ENCODE results near the gene SMCO4. TPM values are rescaled to one million over a fixed set of nuclear protein-coding genes. Genes with fewer than 3 reads are reported as not detected.

The SMCO4 gene
- total and polyA plus RNA-seq, 2 of the 8 experiments (the other 6 are each of a cell fraction or from before 2014, with no cell fraction given), result 33.2 to 53.9 TPM

GRCh38 chr11:93570759-93571413 is 27.7 kb upstream of the SMCO4 start:
- peaks cover 0 to 3% (median 0%) of the 10 kb centered on the region in 4 experiments; a peak in 2 of 7 replicates for H3K4me1 ChIP-seq (replicated peaks in 1 of 4; ENCODE audit: control insufficient read depth in 3 of 4, insufficient read depth in 4 of 4, low read length in 3 of 4)
- no peak overlapping the region for H4K5ac ChIP-seq (ENCODE audit: insufficient read length, low read depth, low read length)
- H4K91ac ChIP-seq (replicated peaks; ENCODE audit: insufficient read length, low read length), result no peak overlapping the region
- FAIRE-seq, result no peak
- WGBS, 2 experiments (ENCODE audit: extremely low coverage in 1 of 2, insufficient coverage in 1 of 2, insufficient read length in 1 of 2, insufficient replicate concordance in 2 of 2, low coverage in 1 of 2, low lambda C conversion rate in 2 of 2, missing lambda C conversion rate in 1 of 2), result 83% methylated on average over 5 of the region's 5 CpGs; no CpG with 5 or more reads in 1 of the 2 experiments
- H2AFZ ChIP-seq (ENCODE audit: low read length), result 0 out of 2 replicates have a peak overlapping the region, but pooled peaks have one; percentile 58
- no peak overlapping the region for H2BK5ac ChIP-seq (ENCODE audit: low read depth, low read length)
- H3K4me2 ChIP-seq (ENCODE audit: insufficient read depth in 1 of 2, low read depth in 2 of 2, low read length in 2 of 2), result no peak overlapping the region
- no peaks in the 10 kb centered on the region for H3K27me3 ChIP-seq (replicated peaks in 1 of 4; ENCODE audit: control insufficient read depth in 3 of 4, extremely low read depth in 1 of 4, insufficient read depth in 3 of 4, low read length in 3 of 4)
- no peaks in the 10 kb centered on the region for H3K23me2 ChIP-seq (ENCODE audit: low read depth, low read length)
- no peak overlapping the region for H2BK120ac ChIP-seq (replicated peaks; ENCODE audit: low read depth, low read length)
- no peak overlapping the region for H4K8ac ChIP-seq (ENCODE audit: extremely low read depth, insufficient read depth, low read length)
- no peak overlapping the region for H2BK12ac ChIP-seq (ENCODE audit: low read depth, low read length)
- no peak overlapping the region for H3K18ac ChIP-seq (ENCODE audit: extremely low read depth, low read length)
- 0 out of 2 replicates have a peak, but pooled peaks have one; percentile 18 for TF ChIP-seq E2F6 (IDR thresholded peaks at IDR 0.05)
- TF ChIP-seq JUN (IDR thresholded peaks at IDR 0.05; ENCODE audit: low read depth, low read length), result no peak
- no peaks in the 10 kb centered on the region for H3K9me3 ChIP-seq (ENCODE audit: insufficient read depth in 2 of 2, low read depth in 1 of 2, low read length in 1 of 2)
- H4K20me1 ChIP-seq (replicated peaks in 1 of 2; ENCODE audit: control insufficient read depth in 1 of 2, insufficient read depth in 2 of 2, low read length in 2 of 2), result no peaks in the 10 kb centered on the region
- no peak overlapping the region for H3K4me3 ChIP-seq (ENCODE audit: extremely low read depth in 1 of 4, insufficient read depth in 2 of 4, low read depth in 3 of 4, low read length in 4 of 4)
- H2BK15ac ChIP-seq (ENCODE audit: low read length), result no peak overlapping the region
- H3K79me2 ChIP-seq (ENCODE audit: control insufficient read depth in 1 of 2, insufficient read depth in 2 of 2, low read length in 2 of 2), result no peaks in the 10 kb centered on the region
- H3K36me3 ChIP-seq (ENCODE audit: control insufficient read depth in 2 of 4, insufficient read depth in 4 of 4, low read length in 3 of 4), result no peaks in the 10 kb centered on the region
- H2AK5ac ChIP-seq (ENCODE audit: low read depth, low read length), result no peak overlapping the region
- POLR2A ChIA-PET (ENCODE audit: partially characterized antibody), result interaction anchor here (0.7 kb wide), 1 partner anchor 297 kb away, joined by 3 read pairs; no protein-coding TSS in a partner anchor
- H3K79me1 ChIP-seq (ENCODE audit: low read depth, low read length), result no peaks in the 10 kb centered on the region
- H3K9ac ChIP-seq (replicated peaks in 1 of 4; ENCODE audit: extremely low read depth in 1 of 4, low read depth in 3 of 4, low read length in 3 of 4), result no peak overlapping the region
- H3K27ac ChIP-seq (ENCODE audit: low read depth, low read length), result no peak overlapping the region
- no peak overlapping the region for H3K56ac ChIP-seq (replicated peaks; ENCODE audit: insufficient read length, low read depth, low read length)
- CTCF ChIA-PET (ENCODE audit: partially characterized antibody), result no interaction called here
- no peak overlapping the region for H3K4ac ChIP-seq (replicated peaks; ENCODE audit: insufficient read length, low read depth, low read length)
- no peak for DNase-seq (ENCODE audit: low read depth in 1 of 2, low spot score in 2 of 2)
- H3K14ac ChIP-seq (ENCODE audit: insufficient read length), result no peak overlapping the region
- H2BK20ac ChIP-seq (ENCODE audit: low read length), result no peak overlapping the region
- no peak overlapping the region for H3K23ac ChIP-seq (ENCODE audit: insufficient read length)
